ENCODE measurements around the gene CHST3. TPM values are rescaled to one million over a fixed set of nuclear protein-coding genes. Genes with fewer than 3 reads are reported as not detected.
A peak's percentile ranks its signal among the peaks of the same experiment; 100 is the strongest.

The CHST3 gene
- total and polyA plus RNA-seq, 9 donors, result 16.4 to 69.2 (median 36.1) TPM

DNA sequence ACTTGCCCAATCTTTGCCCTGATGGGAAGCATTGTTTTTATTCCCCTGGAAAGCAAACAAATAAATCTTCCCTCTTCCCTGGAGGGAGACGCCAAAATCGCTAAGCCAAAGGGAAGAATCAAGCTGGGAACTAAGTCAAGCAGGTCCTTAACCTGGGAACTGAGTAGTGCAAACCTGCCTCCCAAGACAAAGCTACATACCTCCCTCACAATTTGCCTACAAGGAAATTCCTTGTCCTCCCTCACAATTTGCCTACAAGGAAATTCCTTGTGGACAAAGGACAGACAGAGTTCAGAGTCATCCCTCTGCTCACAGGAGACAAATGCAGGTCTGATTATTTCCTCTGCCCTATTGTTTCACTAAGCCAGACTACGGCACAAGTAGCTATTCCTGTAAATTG, 73.6 kb downstream of the CHST3 start:
- no peaks in the 10 kb centered on the region for H3K36me3 ChIP-seq
- no peaks in the 10 kb centered on the region for H3K27me3 ChIP-seq
- H3K9me3 ChIP-seq, result no peaks in the 10 kb centered on the region
- no peak overlapping the region for H3K4me3 ChIP-seq
- DNase-seq, result no peak
- intact Hi-C loops (cut with DNase I), result no loop called here
- peak overlapping the region; percentile 58 to 64 for H3K27ac ChIP-seq
- peaks cover 22% of the 10 kb centered on the region for H3K4me1 ChIP-seq (ENCODE audit: insufficient read depth)
- 23 to 39% (median 32%) methylated on average over 3 of the region's 3 CpGs for WGBS, 3 donors
- no peak for TF ChIP-seq EP300 (IDR thresholded peaks at IDR 0.05)
- TF ChIP-seq POLR2A (IDR thresholded peaks at IDR 0.05), result no peak
- TF ChIP-seq, protein P1, sequence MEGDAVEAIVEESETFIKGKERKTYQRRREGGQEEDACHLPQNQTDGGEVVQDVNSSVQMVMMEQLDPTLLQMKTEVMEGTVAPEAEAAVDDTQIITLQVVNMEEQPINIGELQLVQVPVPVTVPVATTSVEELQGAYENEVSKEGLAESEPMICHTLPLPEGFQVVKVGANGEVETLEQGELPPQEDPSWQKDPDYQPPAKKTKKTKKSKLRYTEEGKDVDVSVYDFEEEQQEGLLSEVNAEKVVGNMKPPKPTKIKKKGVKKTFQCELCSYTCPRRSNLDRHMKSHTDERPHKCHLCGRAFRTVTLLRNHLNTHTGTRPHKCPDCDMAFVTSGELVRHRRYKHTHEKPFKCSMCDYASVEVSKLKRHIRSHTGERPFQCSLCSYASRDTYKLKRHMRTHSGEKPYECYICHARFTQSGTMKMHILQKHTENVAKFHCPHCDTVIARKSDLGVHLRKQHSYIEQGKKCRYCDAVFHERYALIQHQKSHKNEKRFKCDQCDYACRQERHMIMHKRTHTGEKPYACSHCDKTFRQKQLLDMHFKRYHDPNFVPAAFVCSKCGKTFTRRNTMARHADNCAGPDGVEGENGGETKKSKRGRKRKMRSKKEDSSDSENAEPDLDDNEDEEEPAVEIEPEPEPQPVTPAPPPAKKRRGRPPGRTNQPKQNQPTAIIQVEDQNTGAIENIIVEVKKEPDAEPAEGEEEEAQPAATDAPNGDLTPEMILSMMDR (IDR thresholded peaks at IDR 0.05), result no peak

DNA sequence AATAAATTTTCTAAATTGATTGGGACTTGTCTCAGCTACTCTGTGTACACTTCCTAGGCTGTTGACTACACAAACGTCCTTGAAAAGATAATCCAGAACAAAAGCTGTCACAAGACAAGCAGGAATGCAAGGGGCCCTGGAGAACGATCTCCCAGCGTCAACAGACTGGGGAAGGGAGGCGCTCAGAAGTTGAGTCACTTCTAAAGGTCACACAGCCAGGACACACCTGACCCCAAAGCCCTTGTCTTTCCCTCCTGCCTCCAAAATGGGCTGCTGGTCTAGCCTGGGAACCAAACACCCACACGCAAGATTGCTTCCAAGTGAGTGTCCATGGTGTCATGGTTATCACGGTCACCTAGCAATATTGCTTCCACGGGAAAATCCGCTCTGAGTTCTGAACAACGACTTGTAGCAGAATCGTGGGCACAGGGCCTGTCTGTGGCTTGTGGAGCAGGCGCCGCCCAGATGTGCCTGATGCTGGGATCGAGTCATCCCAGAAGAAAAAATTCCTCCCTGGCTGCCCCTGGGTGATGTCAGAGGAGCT, 74.3 kb downstream of the CHST3 start:
- 42 to 49% (median 47%) methylated on average over 13 of the region's 13 CpGs for WGBS, 3 donors
- TF ChIP-seq, protein P1 (IDR thresholded peaks at IDR 0.05), result no peak
- TF ChIP-seq EP300 (IDR thresholded peaks at IDR 0.05), result no peak
- peak; percentile 6 for TF ChIP-seq POLR2A (IDR thresholded peaks at IDR 0.05)
- Histone ChIP-seq H3K27me3 (no peaks in the 10 kb centered on the region), H3K36me3 (no peaks in the 10 kb centered on the region), H3K4me1 (ENCODE audit: insufficient read depth) (peaks cover 22% of the 10 kb centered on the region), H3K9me3 (no peaks in the 10 kb centered on the region), H3K4me3 (no peak overlapping the region), H3K27ac (peak overlapping the region in 1 of 2 donors; percentile 64)
- intact Hi-C loops (cut with DNase I), result no loop called here
- peak in 3 of 5 donors; percentile 61 to 68 (median 65) for DNase-seq

DNA sequence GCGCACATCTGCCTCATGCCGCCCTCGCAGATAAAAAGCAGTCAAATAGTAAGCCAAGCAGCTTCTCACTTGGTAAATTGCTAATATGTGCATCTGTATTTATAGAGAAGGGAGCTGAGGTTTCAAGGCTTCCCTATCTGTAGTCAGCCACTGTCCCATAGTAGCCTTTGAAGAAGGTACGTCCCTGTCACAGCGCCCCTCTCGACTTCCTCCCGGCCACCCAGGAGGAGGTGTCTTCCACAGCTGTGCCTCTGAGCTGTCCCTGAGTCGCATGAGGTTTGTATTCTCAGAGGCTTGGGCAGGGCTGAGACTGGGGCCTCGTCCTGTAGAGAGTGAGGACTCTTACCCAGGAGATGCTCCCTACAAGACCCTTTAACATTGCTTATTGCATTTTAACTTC, 75.2 kb downstream of the CHST3 start:
- intact Hi-C loops (cut with DNase I), result no loop called here
- Histone ChIP-seq H3K4me3 (no peak overlapping the region), H3K27ac (peak overlapping the region in 1 of 2 donors; percentile 64), H3K9me3 (no peaks in the 10 kb centered on the region), H3K36me3 (no peaks in the 10 kb centered on the region), H3K4me1 (ENCODE audit: insufficient read depth) (peaks cover 18% of the 10 kb centered on the region), H3K27me3 (no peaks in the 10 kb centered on the region)
- 58 to 79% (median 70%) methylated on average over 9 of the region's 9 CpGs for WGBS, 3 donors
- DNase-seq, result no peak
- TF ChIP-seq POLR2A (IDR thresholded peaks at IDR 0.05), result no peak
- TF ChIP-seq, protein P1 (IDR thresholded peaks at IDR 0.05), result no peak
- TF ChIP-seq EP300 (IDR thresholded peaks at IDR 0.05), result no peak

DNA sequence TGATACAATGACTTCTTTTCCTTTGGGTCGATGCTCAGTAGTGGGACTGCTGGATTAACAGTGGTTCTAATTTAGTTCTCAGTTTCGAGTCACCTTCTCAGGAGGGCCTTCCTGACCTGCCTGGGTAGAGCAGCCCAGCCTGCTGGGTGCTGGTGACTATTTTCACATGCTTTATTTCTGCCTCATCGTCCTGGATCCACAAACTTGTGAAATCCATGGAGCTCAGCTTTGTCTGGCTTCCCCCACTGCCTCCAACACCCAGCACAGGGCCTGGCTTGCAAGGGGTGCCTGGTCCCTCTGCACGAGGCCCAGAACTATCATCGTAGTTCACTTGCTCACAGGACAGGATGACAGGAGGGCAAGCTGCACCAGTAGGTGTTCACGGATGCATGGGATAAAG, 77.3 kb downstream of the CHST3 start:
- intact Hi-C loops (cut with DNase I), result loop anchor here in 1 of 4 donors (5.0 kb wide), 1 partner anchor 89 kb away; no protein-coding TSS in a partner anchor

More for the DNA sequence above, 77.3 kb downstream of the CHST3 start:
- Histone ChIP-seq H3K36me3 (no peaks in the 10 kb centered on the region), H3K4me1 (ENCODE audit: insufficient read depth) (peaks cover 16% of the 10 kb centered on the region), H3K27me3 (no peaks in the 10 kb centered on the region), H3K9me3 (no peaks in the 10 kb centered on the region), H3K27ac (no peak overlapping the region), H3K4me3 (no peak overlapping the region)
- 82 to 87% (median 84%) methylated on average over 6 of the region's 6 CpGs for WGBS, 3 donors
- no peak for DNase-seq
- TF ChIP-seq, protein P1 (IDR thresholded peaks at IDR 0.05), result no peak
- TF ChIP-seq EP300 (IDR thresholded peaks at IDR 0.05), result no peak
